H1 (cell line): Measurements from ENCODE around the gene USP24. TPM values are rescaled to one million over a fixed set of nuclear protein-coding genes. Genes with fewer than 3 reads are reported as not detected.

Source experiments
- BACH1 ChIP-seq: IDR thresholded peaks from 2 replicates; pipeline ENCODE4 v1.6.1; 2012; ENCODE audit warnings: low read length, improper control_type of control experiment
- CBX5 ChIP-seq: fragments of 300-800, 300-1000 bp; sonication (generic); IDR thresholded peaks from 2 replicates; pipeline ENCODE4 v1.7.1; 2016; ENCODE audit warnings: antibody characterized with exemption, low read length, low read depth
- CBX8 ChIP-seq: fragments of 300-800, 300-1000 bp; sonication (generic); IDR thresholded peaks from 2 replicates; pipeline ENCODE4 v1.7.1; 2016; ENCODE audit warnings: low read depth, low read length, borderline replicate concordance
- CREB1 ChIP-seq: IDR thresholded peaks from 2 replicates; pipeline ENCODE4 v1.6.1; 2012; ENCODE audit warnings: inconsistent platforms
- JUN ChIP-seq: IDR thresholded peaks from 2 replicates; pipeline ENCODE4 v1.6.1; 2011; ENCODE audit warnings: low read depth, mild to moderate bottlenecking, improper control_type of control experiment, low read length
- PHF8 ChIP-seq: fragments of 200-600 bp; sonication (generic); conservative IDR thresholded peaks from 2 replicates; pipeline ENCODE4 v1.7.1; 2012; ENCODE audit warnings: low read depth, mild to moderate bottlenecking, inconsistent platforms, low read length, moderate library complexity
- POLR2AphosphoS5 ChIP-seq: IDR thresholded peaks from 2 replicates; pipeline ENCODE4 v1.6.1; 2011; ENCODE audit warnings: low read depth, low read length
- SIRT6 ChIP-seq: IDR thresholded peaks from one replicate; pipeline ENCODE4 v1.7.1; 2012; ENCODE audit warnings: low read length, inconsistent platforms
- SP2 ChIP-seq: IDR thresholded peaks from 2 replicates; pipeline ENCODE4 v1.6.1; 2012; ENCODE audit warnings: mild to moderate bottlenecking, low read length, inconsistent platforms
- TBP ChIP-seq: IDR thresholded peaks from 2 replicates; pipeline ENCODE4 v1.6.1; 2011; ENCODE audit warnings: low read depth, low read length, improper control_type of control experiment
- polyA plus RNA-seq, 7 experiments: library from polyadenylated mRNA; depleted of rRNA in 3 of 7; stranded (reverse) in 5 of 7; unstranded in 2 of 7; fragments of >200 nt in 5 of 7; fragments of 200-250 nt in 2 of 7; gene quantifications; 1 replicate in 5 of 7; 2 replicates in 1 of 7; 4 replicates in 1 of 7; pipeline versions ENCODE4 v1.2.1 to v1.2.3, GENCODE V29; 2011 to 2013; ENCODE audit warnings: missing spikeins in 2 of 7, mixed read lengths in 2 of 7
- total RNA-seq: library from RNA; stranded (reverse); fragmentation: NEBNext Ultra II Directional; extraction: Animal tissue kit (Norgen Biotek cat#: 25700); gene quantifications from 2 replicates; pipeline ENCODE4 v1.2.1, GENCODE V29; 2021
- TF ChIP-seq, protein P1 (sequence below): IDR thresholded peaks from 2 replicates; pipeline ENCODE4 v1.6.1; 2012; ENCODE audit warnings: inconsistent platforms

USP24 gene
- total and polyA plus RNA-seq, 2 of the 8 experiments (the other 6 are each of a cell fraction or from before 2014, with no cell fraction given) = 11.1 to 34.6 TPM

GRCh38 chr1:55249646-55250398 is 34.7 kb upstream of the USP24 start (continued):
- TF ChIP-seq BACH1 (no peak), SP2 (no peak), CBX8 (no peak), TBP (no peak), JUN (no peak), PHF8 (no peak), POLR2AphosphoS5 (no peak), SIRT6 (no peak), CBX5 (no peak), CREB1 (no peak)
- TF ChIP-seq, protein P1, sequence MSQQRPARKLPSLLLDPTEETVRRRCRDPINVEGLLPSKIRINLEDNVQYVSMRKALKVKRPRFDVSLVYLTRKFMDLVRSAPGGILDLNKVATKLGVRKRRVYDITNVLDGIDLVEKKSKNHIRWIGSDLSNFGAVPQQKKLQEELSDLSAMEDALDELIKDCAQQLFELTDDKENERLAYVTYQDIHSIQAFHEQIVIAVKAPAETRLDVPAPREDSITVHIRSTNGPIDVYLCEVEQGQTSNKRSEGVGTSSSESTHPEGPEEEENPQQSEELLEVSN = no peak
